OCI-LY7 (cell line): ENCODE data around the gene CTBS.
A peak's percentile ranks its signal among the peaks of the same experiment; 100 is the strongest.

Experiments used
- CTCF ChIP-seq: fragments of 200-600 bp; sonication (generic); conservative IDR thresholded peaks from 2 replicates; pipeline ENCODE4 v1.5.1; 2014; ENCODE audit warnings: mild to moderate bottlenecking, antibody characterized with exemption, low read length, moderate library complexity, mixed read lengths
- EZH2phosphoT487 ChIP-seq: fragments of 200-600 bp; sonication (generic); IDR thresholded peaks from 2 replicates; pipeline ENCODE4 v1.6.1; 2018; ENCODE audit warnings: low read depth, borderline replicate concordance, mild to moderate bottlenecking, mixed run types, antibody characterized with exemption, low read length, moderate library complexity, mixed read lengths

GRCh38 chr1:84541679-84542078 is 32.6 kb downstream of the CTBS start:
- peak; percentile 68 for TF ChIP-seq CTCF
- TF ChIP-seq EZH2phosphoT487, result no peak
